Suprapubic skin (tissue), 4 donors: ENCODE results near the gene RND3. TPM values are rescaled to one million over a fixed set of nuclear protein-coding genes. Genes with fewer than 3 reads are reported as not detected.
A peak's percentile ranks its signal among the peaks of the same experiment; 100 is the strongest.

Source experiments
- DNase-seq, 2 donors: peaks; one replicate each; pipeline ENCODE4 v3.0.0-alpha.2; 2019; ENCODE audit warnings: low spot score in 2 of 2
- H3K27ac ChIP-seq: fragments of 200-600 bp; sonication (generic); one replicate; pipeline ENCODE4 v1.5.1; 2019
- H3K27me3 ChIP-seq: fragments of 200-600 bp; sonication (generic); one replicate; pipeline ENCODE4 v1.5.1; 2019
- H3K36me3 ChIP-seq: fragments of 200-600 bp; sonication (generic); one replicate; pipeline ENCODE4 v1.5.1; 2019
- H3K4me1 ChIP-seq: fragments of 200-600 bp; sonication (generic); one replicate; pipeline ENCODE4 v1.5.1; 2019
- H3K4me3 ChIP-seq: fragments of 200-600 bp; sonication (generic); one replicate; pipeline ENCODE4 v1.5.1; 2019; ENCODE audit warnings: mild to moderate bottlenecking
- H3K9me3 ChIP-seq: fragments of 200-600 bp; sonication (generic); one replicate; pipeline ENCODE4 v1.5.1; 2019
- EP300 ChIP-seq: sonication (generic); formaldehyde crosslinking; IDR thresholded peaks from one replicate; pipeline ENCODE4 v1.6.1; 2017; ENCODE audit warnings: antibody characterized with exemption
- POLR2A ChIP-seq, 2 donors: fragments of 450-650 bp; IDR thresholded peaks; one replicate each; pipeline ENCODE4 v1.6.1; 2017; ENCODE audit warnings: antibody characterized with exemption in 2 of 2, mild to moderate bottlenecking in 2 of 2, moderate library complexity in 2 of 2
- POLR2AphosphoS5 ChIP-seq, 3 donors: sonication (generic); formaldehyde crosslinking; IDR thresholded peaks; one replicate each; pipeline ENCODE4 v1.6.1; 2017; ENCODE audit warnings: antibody characterized with exemption in 3 of 3
- WGBS: methylation state at CpG from one replicate; pipeline ENCODE4 v1.1.5; 2018; 5-methylcytosine and 5-hydroxymethylcytosine counted together
- total RNA-seq, 4 donors: library from RNA; depleted of rRNA; stranded (reverse); fragments of >200 nt; gene quantifications; one replicate each; pipeline ENCODE4 v1.1.0, GENCODE V29; 2016
- TF ChIP-seq, protein P1 (sequence below), 2 donors: fragments of 200-600 bp in 1 of 2; fragments of 450-650 bp in 1 of 2; sonication (generic) in 1 of 2; IDR thresholded peaks; one replicate each; pipeline ENCODE4 v1.5.1; 2016 to 2019; ENCODE audit warnings: antibody characterized with exemption in 2 of 2, mild to moderate bottlenecking in 1 of 2, moderate library complexity in 1 of 2

Gene RND3
- total RNA-seq, 4 donors from 2014 or later, result 45.7 to 65.3 (median 56.9) TPM

DNA sequence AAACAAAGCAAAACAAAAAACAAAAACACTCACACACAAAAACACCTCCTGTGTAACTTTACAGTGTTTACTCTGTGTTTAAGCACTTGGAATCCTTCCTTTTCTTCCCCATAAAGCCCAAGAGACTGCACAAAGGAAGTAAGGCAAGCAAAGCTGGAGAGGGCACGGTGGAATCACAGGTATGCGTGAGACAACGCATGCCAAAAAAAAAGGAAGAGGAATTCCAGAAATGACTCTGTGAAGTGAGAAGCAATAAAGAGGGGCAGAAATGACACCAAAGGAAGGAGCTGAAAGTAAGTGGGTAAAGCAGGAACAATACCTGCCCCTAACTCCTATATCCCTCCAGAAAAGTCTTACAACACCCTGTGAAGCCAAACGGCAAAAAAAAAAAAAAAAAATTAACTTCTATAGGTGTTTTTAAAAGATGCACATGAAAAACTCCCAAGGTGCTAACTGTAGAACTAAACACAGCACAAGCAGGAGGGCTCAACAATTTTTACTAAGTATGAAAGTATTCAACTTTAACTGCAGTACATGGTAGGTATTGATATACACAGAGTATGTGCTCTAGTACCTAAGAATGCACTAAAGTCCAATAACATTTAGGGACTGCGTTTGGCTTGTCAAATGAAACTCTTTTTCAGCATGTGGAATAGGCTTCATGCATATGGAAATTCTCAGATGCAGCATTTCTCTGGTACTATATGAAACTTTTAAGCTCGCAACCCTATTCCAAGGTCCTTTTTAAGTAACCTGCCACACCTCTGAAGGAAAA is 9.1 kb downstream of the RND3 start:
- TF ChIP-seq POLR2A (IDR thresholded peaks at IDR 0.05) (no peak), EP300 (no peak), POLR2AphosphoS5 (IDR thresholded peaks at IDR 0.05) (no peak)
- TF ChIP-seq, protein P1, sequence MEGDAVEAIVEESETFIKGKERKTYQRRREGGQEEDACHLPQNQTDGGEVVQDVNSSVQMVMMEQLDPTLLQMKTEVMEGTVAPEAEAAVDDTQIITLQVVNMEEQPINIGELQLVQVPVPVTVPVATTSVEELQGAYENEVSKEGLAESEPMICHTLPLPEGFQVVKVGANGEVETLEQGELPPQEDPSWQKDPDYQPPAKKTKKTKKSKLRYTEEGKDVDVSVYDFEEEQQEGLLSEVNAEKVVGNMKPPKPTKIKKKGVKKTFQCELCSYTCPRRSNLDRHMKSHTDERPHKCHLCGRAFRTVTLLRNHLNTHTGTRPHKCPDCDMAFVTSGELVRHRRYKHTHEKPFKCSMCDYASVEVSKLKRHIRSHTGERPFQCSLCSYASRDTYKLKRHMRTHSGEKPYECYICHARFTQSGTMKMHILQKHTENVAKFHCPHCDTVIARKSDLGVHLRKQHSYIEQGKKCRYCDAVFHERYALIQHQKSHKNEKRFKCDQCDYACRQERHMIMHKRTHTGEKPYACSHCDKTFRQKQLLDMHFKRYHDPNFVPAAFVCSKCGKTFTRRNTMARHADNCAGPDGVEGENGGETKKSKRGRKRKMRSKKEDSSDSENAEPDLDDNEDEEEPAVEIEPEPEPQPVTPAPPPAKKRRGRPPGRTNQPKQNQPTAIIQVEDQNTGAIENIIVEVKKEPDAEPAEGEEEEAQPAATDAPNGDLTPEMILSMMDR (IDR thresholded peaks at IDR 0.05), result no peak
- no peaks in the 10 kb centered on the region for H3K27me3 ChIP-seq
- DNase-seq, result no peak
- peaks cover 13% of the 10 kb centered on the region for H3K36me3 ChIP-seq
- no peak overlapping the region for H3K4me3 ChIP-seq
- H3K9me3 ChIP-seq, result no peaks in the 10 kb centered on the region
- H3K27ac ChIP-seq, result peak overlapping the region; percentile 72
- peaks cover 95% of the 10 kb centered on the region for H3K4me1 ChIP-seq
- WGBS, result 37% methylated on average over 6 of the region's 6 CpGs

DNA sequence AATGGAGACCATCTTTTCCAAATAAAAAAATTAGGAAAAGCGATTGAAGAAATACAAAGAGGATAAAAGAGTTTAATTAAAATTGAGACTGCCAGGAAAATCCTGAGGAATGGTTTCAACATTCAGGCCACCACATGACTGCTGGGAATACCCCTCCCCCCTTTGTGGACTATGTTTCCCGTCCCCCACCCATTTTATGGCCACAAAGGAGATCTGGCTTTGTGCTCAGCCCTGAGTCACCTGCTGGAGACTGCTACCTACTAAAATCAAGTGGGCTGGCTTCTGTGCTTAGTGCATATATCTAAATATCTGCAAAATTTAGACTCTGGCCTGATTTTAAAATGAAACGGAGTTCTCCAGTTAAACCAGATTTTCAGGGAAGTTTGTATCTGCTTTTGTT is 10.1 kb downstream of the RND3 start:
- H3K27ac ChIP-seq, result peak overlapping the region; percentile 63
- H3K9me3 ChIP-seq, result no peaks in the 10 kb centered on the region
- no peak overlapping the region for H3K4me3 ChIP-seq
- H3K4me1 ChIP-seq, result peaks cover 95% of the 10 kb centered on the region
- WGBS, result 32% methylated on average over 3 of the region's 3 CpGs
- DNase-seq, result no peak
- TF ChIP-seq POLR2A (IDR thresholded peaks at IDR 0.05) (no peak), EP300 (no peak), POLR2AphosphoS5 (IDR thresholded peaks at IDR 0.05) (no peak)
- TF ChIP-seq, protein P1 (IDR thresholded peaks at IDR 0.05), result no peak
- no peaks in the 10 kb centered on the region for H3K27me3 ChIP-seq
- peaks cover 21% of the 10 kb centered on the region for H3K36me3 ChIP-seq

DNA sequence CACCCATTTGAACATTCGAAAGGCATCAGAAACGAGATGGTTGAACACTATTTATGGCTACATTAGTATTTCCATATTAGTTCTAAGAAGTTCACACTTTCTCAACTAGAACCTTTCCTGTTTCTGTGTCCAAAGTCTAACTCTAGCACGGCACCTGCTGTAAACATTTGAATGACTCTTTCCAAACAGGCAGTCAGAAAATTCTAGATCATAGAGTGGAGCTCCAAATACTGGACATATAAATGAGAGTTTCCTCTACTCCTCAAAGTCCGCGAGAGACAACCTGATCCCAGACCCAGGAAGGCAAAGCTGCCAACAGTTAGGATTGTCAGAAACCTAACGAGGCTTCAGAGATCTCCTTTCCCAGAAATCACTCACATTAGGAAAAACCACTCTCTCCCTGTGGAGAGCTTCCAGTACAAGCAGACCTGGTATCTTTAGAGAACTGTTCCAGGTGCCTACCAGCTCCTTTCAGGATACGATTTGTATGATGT is 10.6 kb downstream of the RND3 start:
- 33% methylated on average over 7 of the region's 7 CpGs for WGBS
- TF ChIP-seq POLR2A (IDR thresholded peaks at IDR 0.05) (no peak), EP300 (no peak), POLR2AphosphoS5 (IDR thresholded peaks at IDR 0.05) (no peak)
- TF ChIP-seq, protein P1 (IDR thresholded peaks at IDR 0.05), result no peak
- H3K27ac ChIP-seq, result peak overlapping the region; percentile 63
- H3K9me3 ChIP-seq, result no peaks in the 10 kb centered on the region
- peaks cover 26% of the 10 kb centered on the region for H3K36me3 ChIP-seq
- H3K4me1 ChIP-seq, result peaks cover 95% of the 10 kb centered on the region
- no peak overlapping the region for H3K4me3 ChIP-seq
- no peak for DNase-seq
- H3K27me3 ChIP-seq, result no peaks in the 10 kb centered on the region

DNA sequence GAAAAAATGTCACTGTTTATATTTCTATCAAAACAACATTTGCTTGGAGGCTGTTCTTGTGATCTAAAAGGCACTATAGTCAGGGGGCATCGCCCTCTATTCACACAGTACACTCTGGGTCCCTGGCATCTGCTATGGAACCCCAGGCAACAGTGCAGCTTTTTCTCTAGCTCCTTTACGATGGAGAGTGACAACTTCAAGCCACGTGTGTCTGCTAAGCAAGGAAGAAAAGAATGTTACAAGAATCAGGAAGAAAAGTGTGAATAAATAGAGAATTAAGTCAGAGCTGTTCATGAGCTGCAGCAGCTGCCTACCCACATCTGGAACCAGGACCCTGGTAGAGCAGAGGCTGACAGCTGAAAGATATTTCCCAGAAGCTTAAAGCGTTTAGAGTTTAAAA is 11.2 kb downstream of the RND3 start:
- Histone ChIP-seq H3K27ac (peak overlapping the region; percentile 63), H3K4me3 (no peak overlapping the region), H3K9me3 (no peaks in the 10 kb centered on the region), H3K36me3 (peaks cover 32% of the 10 kb centered on the region), H3K27me3 (no peaks in the 10 kb centered on the region), H3K4me1 (peaks cover 93% of the 10 kb centered on the region)
- DNase-seq, result no peak
- TF ChIP-seq, protein P1 (IDR thresholded peaks at IDR 0.05), result no peak
- no peak for TF ChIP-seq POLR2AphosphoS5 (IDR thresholded peaks at IDR 0.05)
- 33% methylated on average over 4 of the region's 4 CpGs for WGBS

GRCh38 chr2:150475479-150476250 is 11.8 kb downstream of the RND3 start:
- H3K36me3 ChIP-seq, result peaks cover 37% of the 10 kb centered on the region
- peaks cover 87% of the 10 kb centered on the region for H3K4me1 ChIP-seq
- peak overlapping the region; percentile 63 for H3K27ac ChIP-seq
- H3K4me3 ChIP-seq, result no peak overlapping the region
- TF ChIP-seq, protein P1 (IDR thresholded peaks at IDR 0.05), result no peak
- no peak for TF ChIP-seq EP300
- no peak for TF ChIP-seq POLR2A (IDR thresholded peaks at IDR 0.05)
- TF ChIP-seq POLR2AphosphoS5 (IDR thresholded peaks at IDR 0.05), result no peak
- H3K27me3 ChIP-seq, result no peaks in the 10 kb centered on the region
- H3K9me3 ChIP-seq, result no peaks in the 10 kb centered on the region
- 79% methylated on average over 6 of the region's 6 CpGs for WGBS
- no peak for DNase-seq
